Measurements from ENCODE around the gene ACOX2. TPM values are rescaled to one million over a fixed set of nuclear protein-coding genes. Genes with fewer than 3 reads are reported as not detected.

Gene ACOX2
- total RNA-seq, 1 donor from 2014 or later, result 0.98 TPM

GRCh38 chr3:58580826-58581327 lies 43.9 kb upstream of the ACOX2 start:
- peak; percentile 31 for DNase-seq (ENCODE audit: low read depth, low spot score)
- H3K9me3 Mint-ChIP-seq, result no peaks in the 10 kb centered on the region
- peak overlapping the region; percentile 78 for H3K4me3 Mint-ChIP-seq
- H3K27ac Mint-ChIP-seq (ENCODE audit: unreplicated experiment), result peak overlapping the region; percentile 81
- H3K36me3 Mint-ChIP-seq (ENCODE audit: low read depth), result no peaks in the 10 kb centered on the region
- peaks cover 69% of the 10 kb centered on the region for H3K4me1 Mint-ChIP-seq
- peaks cover 36% of the 10 kb centered on the region for H3K27me3 Mint-ChIP-seq (ENCODE audit: low read depth)
- TF ChIP-seq, protein P1, sequence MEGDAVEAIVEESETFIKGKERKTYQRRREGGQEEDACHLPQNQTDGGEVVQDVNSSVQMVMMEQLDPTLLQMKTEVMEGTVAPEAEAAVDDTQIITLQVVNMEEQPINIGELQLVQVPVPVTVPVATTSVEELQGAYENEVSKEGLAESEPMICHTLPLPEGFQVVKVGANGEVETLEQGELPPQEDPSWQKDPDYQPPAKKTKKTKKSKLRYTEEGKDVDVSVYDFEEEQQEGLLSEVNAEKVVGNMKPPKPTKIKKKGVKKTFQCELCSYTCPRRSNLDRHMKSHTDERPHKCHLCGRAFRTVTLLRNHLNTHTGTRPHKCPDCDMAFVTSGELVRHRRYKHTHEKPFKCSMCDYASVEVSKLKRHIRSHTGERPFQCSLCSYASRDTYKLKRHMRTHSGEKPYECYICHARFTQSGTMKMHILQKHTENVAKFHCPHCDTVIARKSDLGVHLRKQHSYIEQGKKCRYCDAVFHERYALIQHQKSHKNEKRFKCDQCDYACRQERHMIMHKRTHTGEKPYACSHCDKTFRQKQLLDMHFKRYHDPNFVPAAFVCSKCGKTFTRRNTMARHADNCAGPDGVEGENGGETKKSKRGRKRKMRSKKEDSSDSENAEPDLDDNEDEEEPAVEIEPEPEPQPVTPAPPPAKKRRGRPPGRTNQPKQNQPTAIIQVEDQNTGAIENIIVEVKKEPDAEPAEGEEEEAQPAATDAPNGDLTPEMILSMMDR (conservative IDR thresholded peaks at IDR 0.05), result no peak

GRCh38 chr3:58578873-58579272 lies 41.9 kb upstream of the ACOX2 start:
- Mint-ChIP-seq H3K36me3 (ENCODE audit: low read depth) (no peaks in the 10 kb centered on the region), H3K27ac (ENCODE audit: unreplicated experiment) (no peak overlapping the region)

DNA sequence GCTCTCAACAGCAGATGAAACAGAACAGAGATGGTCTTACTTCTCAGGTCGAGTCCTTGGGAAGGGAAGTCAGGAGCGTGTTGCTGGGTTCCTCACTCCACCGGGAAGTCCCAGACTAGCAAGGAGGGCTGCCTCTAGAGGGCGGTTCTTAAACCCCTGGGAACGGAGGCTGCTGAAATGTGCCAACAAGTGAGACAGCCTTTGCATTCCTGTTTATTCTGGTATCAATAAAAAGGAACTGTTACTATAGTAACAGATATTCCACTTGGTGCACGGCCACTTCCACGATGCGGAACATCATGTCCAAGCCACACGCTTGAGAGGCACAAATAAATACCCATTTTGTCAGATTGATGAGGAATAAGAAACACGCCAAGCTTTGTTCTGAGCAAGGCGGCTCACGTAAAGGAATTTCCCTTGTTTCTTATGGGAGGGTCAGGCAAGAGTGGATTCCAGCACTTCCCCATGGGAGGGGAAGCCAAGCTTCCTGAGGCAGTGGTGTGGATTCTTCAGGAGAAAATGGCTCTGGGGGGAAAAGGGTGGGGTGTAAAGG lies 40.4 kb upstream of the ACOX2 start, which contains the start of gene FAM107A:
TSS of gene FAM107A (minus strand) at position 123 of the 553 bp plus-strand sequence. CDS start 7,531 bp downstream, outside the sequence.
- Mint-ChIP-seq H3K36me3 (ENCODE audit: low read depth) (no peaks in the 10 kb centered on the region), H3K4me3 (no peak within 1 kb of the TSS), H3K4me1 (peaks cover 54% of the 10 kb centered on the region), H3K27me3 (ENCODE audit: low read depth) (peaks cover 16% of the 10 kb centered on the region), H3K9me3 (no peaks in the 10 kb centered on the region), H3K27ac (ENCODE audit: unreplicated experiment) (peak within 1 kb of the TSS; percentile 38)
- DNase-seq (ENCODE audit: low read depth, low spot score), result no peak
- TF ChIP-seq, protein P1 (conservative IDR thresholded peaks at IDR 0.05), result no peak

More at GRCh38 chr3:58578873-58579272, 41.9 kb upstream of the ACOX2 start:
- no peaks in the 10 kb centered on the region for H3K9me3 Mint-ChIP-seq
- peaks cover 49% of the 10 kb centered on the region for H3K4me1 Mint-ChIP-seq
- no peak for DNase-seq (ENCODE audit: low read depth, low spot score)
- no peak overlapping the region for H3K4me3 Mint-ChIP-seq
- H3K27me3 Mint-ChIP-seq (ENCODE audit: low read depth), result peaks cover 16% of the 10 kb centered on the region
- TF ChIP-seq, protein P1 (conservative IDR thresholded peaks at IDR 0.05), result no peak

- H3K27ac Mint-ChIP-seq (ENCODE audit: unreplicated experiment), result no peak overlapping the region
- peaks cover 15% of the 10 kb centered on the region for H3K27me3 Mint-ChIP-seq (ENCODE audit: low read depth)
- H3K9me3 Mint-ChIP-seq, result peaks cover 1% of the 10 kb centered on the region
- no peak for DNase-seq (ENCODE audit: low read depth, low spot score)
- peaks cover 51% of the 10 kb centered on the region for H3K4me1 Mint-ChIP-seq
- H3K36me3 Mint-ChIP-seq (ENCODE audit: low read depth), result no peaks in the 10 kb centered on the region
- TF ChIP-seq, protein P1 (conservative IDR thresholded peaks at IDR 0.05), result no peak
- H3K4me3 Mint-ChIP-seq, result no peak overlapping the region
These were observed 39.7 kb upstream of the ACOX2 start for GRCh38 chr3:58576716-58577115.

- H3K4me3 Mint-ChIP-seq, result no peak overlapping the region
- peaks cover 45% of the 10 kb centered on the region for H3K4me1 Mint-ChIP-seq
- no peaks in the 10 kb centered on the region for H3K36me3 Mint-ChIP-seq (ENCODE audit: low read depth)
- TF ChIP-seq, protein P1 (conservative IDR thresholded peaks at IDR 0.05), result no peak
- H3K27ac Mint-ChIP-seq (ENCODE audit: unreplicated experiment), result no peak overlapping the region
- H3K27me3 Mint-ChIP-seq (ENCODE audit: low read depth), result peaks cover 11% of the 10 kb centered on the region
- peaks cover 3% of the 10 kb centered on the region for H3K9me3 Mint-ChIP-seq
- no peak for DNase-seq (ENCODE audit: low read depth, low spot score)
These were observed 39.1 kb upstream of the ACOX2 start for GRCh38 chr3:58575971-58576652.
